ENCODE data around the gene HNRNPCL1.
"Not testable (repeated sequence)": the region's sequence is repeated elsewhere in the genome, so short reads cannot be mapped to it uniquely, and the experiment has no call there.

The HNRNPCL1 gene

GRCh38 chr1:12848620-12849019 is at the start of gene HNRNPCL1:
Gene HNRNPCL1, minus strand, starts transcription at chr1:12848720. Its CDS starts 431 bp downstream, at chr1:12848289.
- DNase-seq: not testable (repeated sequence)

DNA sequence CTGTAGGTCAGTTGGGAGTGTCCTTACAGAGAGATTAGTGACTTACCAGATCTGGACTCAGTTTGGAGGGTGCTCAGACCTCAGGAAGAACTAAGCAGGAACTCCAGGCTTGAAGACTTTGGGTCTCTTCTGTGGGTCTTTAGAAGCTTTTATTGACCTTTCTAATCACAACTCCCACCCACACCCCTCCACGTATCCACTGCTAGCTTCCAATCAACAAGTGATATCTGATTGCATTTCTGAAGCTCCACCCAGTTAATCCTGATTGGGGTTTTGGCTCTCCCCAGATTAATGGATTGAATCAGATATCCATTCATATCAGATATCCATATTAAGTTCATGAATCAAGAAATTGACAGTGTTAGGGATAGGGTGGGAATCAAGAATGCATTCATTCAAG is 49.6 kb upstream of the HNRNPCL1 start, which contains the start of gene PRAMEF10:
Gene PRAMEF10, minus strand, starts transcription at position 101 of the 400 bp plus-strand sequence. CDS start 2,423 bp downstream, outside the sequence.
- not testable (repeated sequence) for DNase-seq

- not testable (repeated sequence) for DNase-seq
These were observed 37.6 kb upstream of the HNRNPCL1 start, which contains the start of gene PRAMEF4 for GRCh38 chr1:12886101-12886500. Gene PRAMEF4, minus strand, starts transcription at chr1:12886201. Its CDS starts 2,807 bp downstream, at chr1:12883394.

DNA sequence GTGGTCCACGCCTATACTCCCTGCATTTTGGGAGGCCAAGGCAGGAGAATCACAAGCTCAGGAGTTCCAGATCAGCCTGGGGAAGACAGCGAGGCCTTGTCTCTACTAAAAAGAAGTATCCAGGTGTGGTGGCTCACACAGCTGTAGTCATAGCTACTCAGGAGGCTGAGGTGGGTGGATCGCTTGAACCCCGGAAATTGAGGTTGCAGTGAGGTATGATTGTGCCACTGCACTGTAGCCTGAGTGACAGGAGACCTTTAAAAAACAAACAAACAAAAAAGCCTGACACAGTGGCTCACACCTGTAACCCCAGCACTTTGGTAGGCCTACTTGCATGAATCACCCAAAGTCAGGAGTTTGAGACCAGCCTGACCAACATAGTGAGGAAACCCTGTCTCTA is 29.9 kb upstream of the HNRNPCL1 start:
- DNase-seq: not testable (repeated sequence)

- DNase-seq: not testable (repeated sequence)
These were observed 14.8 kb upstream of the HNRNPCL1 start for GRCh38 chr1:12863131-12863880.

GRCh38 chr1:12856786-12857185 is 8.3 kb upstream of the HNRNPCL1 start, which contains the start of gene PRAMEF2:
Gene PRAMEF2, plus strand, starts transcription at chr1:12857086. Its CDS starts 1,924 bp downstream, at chr1:12859010.
- not testable (repeated sequence) for DNase-seq

- DNase-seq: no peak
These were observed 3.3 kb upstream of the HNRNPCL1 start for GRCh38 chr1:12851779-12852178.

- DNase-seq: not testable (repeated sequence)
These were observed 15.3 kb downstream of the HNRNPCL1 start for GRCh38 chr1:12833251-12833650.

DNA sequence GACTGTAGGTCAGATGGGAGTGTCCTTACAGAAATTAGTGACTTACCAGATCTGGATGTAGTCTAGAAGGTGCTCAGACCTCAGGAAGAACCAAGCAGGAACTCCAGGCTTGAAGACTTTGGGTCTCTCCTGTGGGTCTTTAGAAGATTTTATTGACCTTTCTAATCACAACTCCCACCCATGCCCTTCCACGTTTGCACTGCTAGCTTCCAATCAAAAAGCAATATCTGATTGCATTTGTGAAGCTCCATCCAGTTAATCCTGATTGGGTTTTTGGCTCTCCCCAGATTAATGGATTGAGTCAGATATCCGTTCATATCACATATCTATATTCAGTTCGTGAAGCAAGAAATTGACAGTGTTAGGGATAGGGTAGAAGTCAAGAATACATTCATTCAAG is 17.2 kb downstream of the HNRNPCL1 start, which contains the start of gene PRAMEF11:
Gene PRAMEF11, minus strand, starts transcription at position 101 of the 400 bp plus-strand sequence. CDS start 2,621 bp downstream, outside the sequence.
- DNase-seq: not testable (repeated sequence)

DNA sequence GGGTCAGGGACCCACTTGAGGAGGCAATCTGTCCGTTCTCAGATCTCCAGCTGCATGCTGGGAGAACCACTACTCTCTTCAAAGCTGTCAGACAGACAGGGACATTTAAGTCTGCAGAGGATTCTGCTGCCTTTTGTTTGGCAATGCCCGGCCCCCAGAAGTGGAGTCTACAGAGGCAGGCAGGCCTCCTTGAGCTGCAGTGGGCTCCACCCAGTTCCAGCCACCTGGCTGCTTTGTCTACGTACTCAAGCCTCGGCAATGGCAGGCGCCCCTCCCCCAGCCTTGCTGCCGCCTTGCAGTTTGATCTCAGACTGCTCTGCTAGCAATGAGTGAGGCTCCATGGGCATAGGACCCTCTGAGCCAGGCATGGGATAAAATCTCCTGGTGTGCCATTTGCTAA is 29.5 kb downstream of the HNRNPCL1 start:
- DNase-seq: not testable (repeated sequence)

DNA sequence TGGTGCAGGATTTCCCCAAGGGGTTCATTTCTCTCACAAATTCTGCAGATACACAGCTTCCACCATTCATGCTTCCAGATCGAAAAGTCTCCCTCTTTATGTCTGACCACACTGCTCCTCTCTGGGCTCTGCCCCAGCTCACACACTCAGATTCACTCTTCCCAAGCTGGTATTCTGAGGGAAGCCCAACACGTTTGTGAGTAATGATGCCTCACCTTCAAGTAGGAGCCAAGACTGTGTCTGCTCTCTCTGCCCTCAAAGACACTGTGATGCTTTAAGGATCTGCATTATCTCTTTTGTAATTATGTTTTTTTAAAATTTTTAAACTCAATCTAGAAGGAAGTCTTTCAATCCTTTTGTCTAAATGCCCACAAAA is 37.1 kb downstream of the HNRNPCL1 start:
- no peak for DNase-seq

GRCh38 chr1:12810691-12811408 is 37.7 kb downstream of the HNRNPCL1 start:
- no peak for DNase-seq

DNA sequence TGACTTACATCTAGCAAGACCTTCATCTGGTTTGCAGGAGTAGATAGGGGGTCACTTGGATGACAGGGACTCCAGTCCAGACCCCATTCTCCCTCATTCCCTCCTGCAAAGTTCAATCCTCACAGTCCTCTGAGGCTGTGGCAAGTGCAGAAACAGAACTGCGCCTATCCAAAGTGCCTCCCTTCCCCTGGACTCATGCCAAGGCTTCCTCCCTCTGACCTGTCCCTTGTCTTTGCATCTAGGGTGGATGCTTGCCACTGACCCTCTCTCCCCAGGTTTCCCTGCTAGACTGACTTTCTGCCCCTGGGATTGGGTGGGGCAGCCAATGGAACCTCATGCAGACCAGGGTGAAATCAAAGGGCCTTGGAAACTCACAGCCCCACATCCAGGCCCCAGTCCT is 38.6 kb downstream of the HNRNPCL1 start:
- no peak for DNase-seq

DNA sequence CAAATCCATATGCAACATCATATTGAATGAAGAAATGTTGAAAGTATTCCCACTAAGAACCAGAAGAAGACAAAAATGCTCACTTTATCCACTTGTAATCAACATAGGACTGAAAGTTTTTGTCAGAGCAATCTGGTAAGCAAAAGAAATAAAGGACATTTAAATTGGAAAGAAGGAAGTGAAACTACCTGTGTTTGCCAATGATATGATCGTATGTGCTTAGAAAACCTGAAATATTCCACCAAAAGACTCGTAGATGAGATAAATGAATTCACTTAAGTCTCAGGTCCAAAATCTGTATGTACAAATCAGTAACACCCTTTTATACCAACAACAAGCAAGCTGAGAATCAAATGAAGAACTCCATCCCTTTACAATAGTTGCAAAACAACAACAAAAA is 48.8 kb downstream of the HNRNPCL1 start:
- no peak for DNase-seq

- DNase-seq: no peak
These were observed 49.6 kb downstream of the HNRNPCL1 start for GRCh38 chr1:12798911-12799310.
